ENCODE measurements around the gene CNTNAP5.

Gene CNTNAP5

GRCh38 chr2:124816007-124816406 lies 790.9 kb downstream of the CNTNAP5 start:
- DNase-seq (ENCODE audit: low spot score), result no peak

GRCh38 chr2:124822516-124822915 lies 797.4 kb downstream of the CNTNAP5 start:
- no peak for DNase-seq (ENCODE audit: low spot score)

- no peak for DNase-seq (ENCODE audit: low spot score)
These were observed 799.4 kb downstream of the CNTNAP5 start for GRCh38 chr2:124824441-124824840.

GRCh38 chr2:124832521-124832920 lies 807.4 kb downstream of the CNTNAP5 start:
- no peak for DNase-seq (ENCODE audit: low spot score)

GRCh38 chr2:124834331-124834730 lies 809.2 kb downstream of the CNTNAP5 start:
- no peak for DNase-seq (ENCODE audit: low spot score)

- no peak for DNase-seq (ENCODE audit: low spot score)
These were observed 810.2 kb downstream of the CNTNAP5 start for GRCh38 chr2:124835331-124835730.

GRCh38 chr2:124836416-124836815 lies 811.3 kb downstream of the CNTNAP5 start:
- no peak for DNase-seq (ENCODE audit: low spot score)

- no peak for DNase-seq (ENCODE audit: low spot score)
These were observed 812.4 kb downstream of the CNTNAP5 start for GRCh38 chr2:124837496-124837895.

GRCh38 chr2:124838406-124838805 lies 813.3 kb downstream of the CNTNAP5 start:
- DNase-seq (ENCODE audit: low spot score), result no peak

- DNase-seq (ENCODE audit: low spot score), result no peak
These were observed 842.2 kb downstream of the CNTNAP5 start for GRCh38 chr2:124867247-124867646.

- DNase-seq (ENCODE audit: low spot score), result no peak
These were observed 849.1 kb downstream of the CNTNAP5 start for GRCh38 chr2:124874219-124874618.

GRCh38 chr2:124874676-124875075 lies 849.6 kb downstream of the CNTNAP5 start:
- DNase-seq (ENCODE audit: low spot score), result no peak

GRCh38 chr2:124875627-124876244 lies 850.6 kb downstream of the CNTNAP5 start:
- peak; percentile 18 for DNase-seq (ENCODE audit: low spot score)

GRCh38 chr2:124877141-124877577 lies 852.1 kb downstream of the CNTNAP5 start:
- peak; percentile 1 for DNase-seq (ENCODE audit: low spot score)

GRCh38 chr2:124879640-124880039 lies 854.6 kb downstream of the CNTNAP5 start:
- no peak for DNase-seq (ENCODE audit: low spot score)

GRCh38 chr2:124880995-124881394 lies 855.9 kb downstream of the CNTNAP5 start:
- no peak for DNase-seq (ENCODE audit: low spot score)

GRCh38 chr2:124882423-124882822 lies 857.3 kb downstream of the CNTNAP5 start:
- DNase-seq (ENCODE audit: low spot score), result no peak

- no peak for DNase-seq (ENCODE audit: low spot score)
These were observed 858.5 kb downstream of the CNTNAP5 start for GRCh38 chr2:124883595-124883994.

GRCh38 chr2:124884315-124884714 lies 859.2 kb downstream of the CNTNAP5 start:
- no peak for DNase-seq (ENCODE audit: low spot score)

- no peak for DNase-seq (ENCODE audit: low spot score)
These were observed 861.1 kb downstream of the CNTNAP5 start for GRCh38 chr2:124886216-124886615.

- no peak for DNase-seq (ENCODE audit: low spot score)
These were observed 862.4 kb downstream of the CNTNAP5 start for GRCh38 chr2:124887466-124887865.

GRCh38 chr2:124888431-124888830 lies 863.3 kb downstream of the CNTNAP5 start:
- no peak for DNase-seq (ENCODE audit: low spot score)

GRCh38 chr2:124894199-124894598 lies 869.1 kb downstream of the CNTNAP5 start:
- DNase-seq (ENCODE audit: low spot score), result no peak

GRCh38 chr2:124898827-124899226 lies 873.7 kb downstream of the CNTNAP5 start:
- DNase-seq (ENCODE audit: low spot score), result no peak

Measured in activated CD4-positive, alpha-beta T cell treated with anti-CD3 and anti-CD28 coated beads, Interleukin-2, Interleukin-4, amounts not matched to agents 100 ng/mL and 50 ng/mL, durations not matched to agents 16 hours and 8 hours (primary cell).